ENCODE data around the gene NGRN. TPM values are rescaled to one million over a fixed set of nuclear protein-coding genes. Genes with fewer than 3 reads are reported as not detected.

The NGRN gene
- total RNA-seq, 2 experiments from 2014 or later, result 29.7 to 29.8 TPM

DNA sequence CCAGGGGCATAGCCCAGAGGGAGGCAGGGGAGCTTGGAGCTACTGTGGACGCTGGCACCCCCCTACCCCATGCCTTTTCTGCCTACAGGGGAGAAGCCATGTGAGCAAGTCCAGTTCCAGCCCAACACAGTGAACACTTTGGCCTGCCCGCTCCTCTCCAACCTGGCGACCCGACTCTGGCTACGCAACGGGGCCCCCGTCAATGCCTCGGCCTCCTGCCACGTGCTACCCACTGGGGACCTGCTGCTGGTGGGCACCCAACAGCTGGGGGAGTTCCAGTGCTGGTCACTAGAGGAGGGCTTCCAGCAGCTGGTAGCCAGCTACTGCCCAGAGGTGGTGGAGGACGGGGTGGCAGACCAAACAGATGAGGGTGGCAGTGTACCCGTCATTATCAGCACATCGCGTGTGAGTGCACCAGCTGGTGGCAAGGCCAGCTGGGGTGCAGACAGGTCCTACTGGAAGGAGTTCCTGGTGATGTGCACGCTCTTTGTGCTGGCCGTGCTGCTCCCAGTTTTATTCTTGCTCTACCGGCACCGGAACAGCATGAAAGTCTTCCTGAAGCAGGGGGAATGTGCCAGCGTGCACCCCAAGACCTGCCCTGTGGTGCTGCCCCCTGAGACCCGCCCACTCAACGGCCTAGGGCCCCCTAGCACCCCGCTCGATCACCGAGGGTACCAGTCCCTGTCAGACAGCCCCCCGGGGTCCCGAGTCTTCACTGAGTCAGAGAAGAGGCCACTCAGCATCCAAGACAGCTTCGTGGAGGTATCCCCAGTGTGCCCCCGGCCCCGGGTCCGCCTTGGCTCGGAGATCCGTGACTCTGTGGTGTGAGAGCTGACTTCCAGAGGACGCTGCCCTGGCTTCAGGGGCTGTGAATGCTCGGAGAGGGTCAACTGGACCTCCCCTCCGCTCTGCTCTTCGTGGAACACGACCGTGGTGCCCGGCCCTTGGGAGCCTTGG is 37.4 kb upstream of the NGRN start:
- peaks cover 40% of the 10 kb centered on the region for H3K4me1 Mint-ChIP-seq (ENCODE audit: low read depth)
- ChIA-PET POLR2A (interaction anchor here (1.1 kb wide), 1 partner anchor 10 kb away, joined by 3 read pairs; no protein-coding TSS in a partner anchor), CTCF (no interaction called here)
- ATAC-seq (no peak), DNase-seq (no peak)
- peaks cover 31% of the 10 kb centered on the region for H3K36me3 Mint-ChIP-seq (ENCODE audit: low read depth)
- no peak overlapping the region for H3K4me3 Mint-ChIP-seq
- no peaks in the 10 kb centered on the region for H3K9me3 Mint-ChIP-seq (ENCODE audit: insufficient read depth)
- H3K27me3 Mint-ChIP-seq (ENCODE audit: low read depth), result no peaks in the 10 kb centered on the region
- H3K27ac Mint-ChIP-seq, result no peak overlapping the region

DNA sequence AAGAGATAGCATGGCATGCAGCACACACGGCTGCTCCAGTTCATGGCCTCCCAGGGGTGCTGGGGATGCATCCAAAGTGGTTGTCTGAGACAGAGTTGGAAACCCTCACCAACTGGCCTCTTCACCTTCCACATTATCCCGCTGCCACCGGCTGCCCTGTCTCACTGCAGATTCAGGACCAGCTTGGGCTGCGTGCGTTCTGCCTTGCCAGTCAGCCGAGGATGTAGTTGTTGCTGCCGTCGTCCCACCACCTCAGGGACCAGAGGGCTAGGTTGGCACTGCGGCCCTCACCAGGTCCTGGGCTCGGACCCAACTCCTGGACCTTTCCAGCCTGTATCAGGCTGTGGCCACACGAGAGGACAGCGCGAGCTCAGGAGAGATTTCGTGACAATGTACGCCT is 36.5 kb upstream of the NGRN start:
- no peaks in the 10 kb centered on the region for H3K27me3 Mint-ChIP-seq (ENCODE audit: low read depth)
- H3K9me3 Mint-ChIP-seq (ENCODE audit: insufficient read depth), result no peaks in the 10 kb centered on the region
- peaks cover 40% of the 10 kb centered on the region for H3K4me1 Mint-ChIP-seq (ENCODE audit: low read depth)
- DNase-seq (no peak), ATAC-seq (no peak)
- CTCF ChIA-PET, result interaction anchor here (3.6 kb wide), 1 partner anchor 86 kb away, joined by 21 read pairs; no protein-coding TSS in a partner anchor
- peaks cover 31% of the 10 kb centered on the region for H3K36me3 Mint-ChIP-seq (ENCODE audit: low read depth)
- H3K4me3 Mint-ChIP-seq, result no peak overlapping the region
- H3K27ac Mint-ChIP-seq, result peak overlapping the region; percentile 2
- POLR2A ChIA-PET, result interaction anchor here (1.1 kb wide), 1 partner anchor 11 kb away, joined by 3 read pairs; no protein-coding TSS in a partner anchor

DNA sequence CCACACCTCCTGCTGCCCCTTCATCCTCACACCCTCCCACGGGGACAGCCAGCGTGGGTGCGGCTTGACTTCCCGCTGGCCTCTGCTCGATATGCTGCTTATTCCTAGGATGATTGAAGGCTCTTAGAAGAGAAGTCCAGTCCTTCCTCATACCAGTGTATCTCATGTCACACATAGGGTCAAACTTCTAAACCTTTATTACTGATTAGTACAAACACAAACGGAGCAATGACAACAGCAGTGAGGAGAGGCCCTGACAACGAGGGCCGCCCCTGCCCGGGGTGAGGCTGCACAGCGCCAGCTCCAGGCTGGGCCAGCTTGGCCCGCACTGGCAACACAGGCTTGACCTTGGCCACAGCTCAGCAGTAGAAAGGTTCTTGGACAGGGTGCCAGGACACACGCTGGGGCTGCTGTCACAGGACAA is 35.4 kb upstream of the NGRN start:
- CTCF ChIA-PET, result interaction anchor here (2.0 to 3.6 kb wide), 2 partner anchors 9 to 87 kb away, joined by 8 to 21 read pairs; no protein-coding TSS in a partner anchor
- H3K4me1 Mint-ChIP-seq (ENCODE audit: low read depth), result peaks cover 48% of the 10 kb centered on the region
- H3K4me3 Mint-ChIP-seq, result peak overlapping the region; percentile 92
- ATAC-seq (no peak), DNase-seq (no peak)
- H3K9me3 Mint-ChIP-seq (ENCODE audit: insufficient read depth), result no peaks in the 10 kb centered on the region
- no peaks in the 10 kb centered on the region for H3K27me3 Mint-ChIP-seq (ENCODE audit: low read depth)
- H3K27ac Mint-ChIP-seq, result peak overlapping the region; percentile 93
- peaks cover 31% of the 10 kb centered on the region for H3K36me3 Mint-ChIP-seq (ENCODE audit: low read depth)
- POLR2A ChIA-PET, result interaction anchor here (0.8 to 4.7 kb wide), 4 partner anchors 8 to 128 kb away, joined by 3 to 35 read pairs (median 4); partner anchors contain the start of genes IDH2 and NGRN

DNA sequence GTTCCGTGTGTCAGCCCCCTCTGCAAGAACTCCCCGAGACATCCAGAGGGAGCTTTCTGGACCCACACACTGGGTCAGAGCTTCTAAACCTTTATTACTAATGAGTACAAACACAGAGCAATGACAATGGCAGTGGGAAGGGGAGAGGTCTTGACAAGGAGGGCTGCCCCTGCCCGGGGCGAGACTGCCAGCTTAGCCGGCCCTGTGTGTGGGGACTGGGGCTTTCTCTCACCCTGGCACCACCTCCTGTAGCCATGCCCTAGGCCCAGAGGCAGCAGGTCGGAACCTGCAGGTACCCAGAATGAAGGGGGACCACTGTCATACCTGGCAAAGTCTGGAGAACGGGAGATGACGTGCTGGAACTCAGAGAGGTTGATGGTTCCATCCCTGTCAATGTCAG is 34.9 kb upstream of the NGRN start:
- CTCF ChIA-PET, result interaction anchor here (0.9 to 4.0 kb wide), 7 partner anchors 9 to 89 kb away, joined by 3 to 21 read pairs (median 8); partner anchors contain the start of gene SEMA4B

DNA sequence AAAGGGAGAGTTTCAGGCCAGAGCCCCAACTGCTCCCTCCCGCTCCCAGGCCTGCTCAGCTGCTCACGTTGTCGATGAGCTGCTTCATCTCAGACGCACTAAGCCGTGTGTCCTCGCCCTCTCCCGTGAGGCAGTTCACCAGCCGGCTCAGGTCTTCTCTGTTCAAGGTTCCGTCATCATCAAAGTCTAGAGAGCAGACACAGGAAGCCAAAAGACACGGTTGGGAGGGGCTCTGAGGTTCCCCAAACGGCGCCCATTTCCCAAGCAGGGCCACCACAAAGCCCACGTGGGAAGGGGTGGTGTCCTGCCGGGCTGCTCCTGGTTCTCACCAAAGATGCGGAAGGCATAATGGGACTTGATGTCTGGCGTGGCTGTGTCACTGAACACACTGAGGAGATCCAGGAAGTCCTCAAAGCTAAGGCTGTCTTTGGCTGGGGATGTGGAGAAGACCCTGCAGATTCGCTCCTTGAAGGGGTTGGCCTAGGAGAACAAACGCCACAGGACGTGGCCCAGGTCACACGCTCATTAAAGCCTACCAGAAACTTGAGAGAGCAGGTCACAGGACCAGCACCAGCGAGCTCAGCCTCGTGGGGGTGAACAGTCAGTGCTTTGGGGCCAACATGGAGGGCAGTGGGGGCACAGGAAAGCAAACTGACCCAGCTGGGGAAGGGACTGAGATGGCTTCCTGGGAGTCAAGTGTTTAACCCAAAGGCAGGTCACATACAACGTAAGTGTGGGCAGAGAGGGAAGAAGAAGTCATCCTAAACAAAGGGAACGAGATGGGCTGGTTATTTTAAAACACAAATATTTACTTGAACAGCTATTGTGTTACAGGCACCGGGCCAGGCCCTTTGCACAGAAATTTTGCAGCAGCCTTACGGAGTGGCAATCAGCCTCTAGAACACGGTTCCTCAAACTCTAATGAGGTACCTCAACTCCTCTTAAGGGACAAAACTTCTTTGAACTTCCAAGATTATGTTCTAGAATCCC is 34.1 kb upstream of the NGRN start:
- ChIA-PET CTCF (interaction anchor here (0.8 to 4.0 kb wide), 11 partner anchors 9 to 701 kb away, joined by 3 to 21 read pairs (median 4); partner anchors contain the start of genes HDDC3 and SEMA4B), POLR2A (interaction anchor here (0.6 to 4.7 kb wide), 9 partner anchors 14 to 614 kb away, joined by 3 to 35 read pairs (median 3); partner anchors contain the start of genes IDH2, NGRN and SEMA4B)
- H3K4me3 Mint-ChIP-seq, result peak overlapping the region; percentile 92
- H3K27ac Mint-ChIP-seq, result peak overlapping the region; percentile 93
- no peaks in the 10 kb centered on the region for H3K9me3 Mint-ChIP-seq (ENCODE audit: insufficient read depth)
- H3K4me1 Mint-ChIP-seq (ENCODE audit: low read depth), result peaks cover 50% of the 10 kb centered on the region
- peak; percentile 64 for ATAC-seq
- peaks cover 36% of the 10 kb centered on the region for H3K36me3 Mint-ChIP-seq (ENCODE audit: low read depth)
- H3K27me3 Mint-ChIP-seq (ENCODE audit: low read depth), result no peaks in the 10 kb centered on the region
- peak; percentile 89 for DNase-seq

More for the DNA sequence above, 34.9 kb upstream of the NGRN start:
- H3K36me3 Mint-ChIP-seq (ENCODE audit: low read depth), result peaks cover 31% of the 10 kb centered on the region
- POLR2A ChIA-PET, result interaction anchor here (0.7 to 4.7 kb wide), 5 partner anchors 9 to 128 kb away, joined by 3 to 35 read pairs (median 3); partner anchors contain the start of genes IDH2 and NGRN
- H3K4me1 Mint-ChIP-seq (ENCODE audit: low read depth), result peaks cover 50% of the 10 kb centered on the region
- ATAC-seq (no peak), DNase-seq (no peak)
- peak overlapping the region; percentile 92 for H3K4me3 Mint-ChIP-seq
- H3K9me3 Mint-ChIP-seq (ENCODE audit: insufficient read depth), result no peaks in the 10 kb centered on the region
- H3K27ac Mint-ChIP-seq, result peak overlapping the region; percentile 93
- no peaks in the 10 kb centered on the region for H3K27me3 Mint-ChIP-seq (ENCODE audit: low read depth)

DNA sequence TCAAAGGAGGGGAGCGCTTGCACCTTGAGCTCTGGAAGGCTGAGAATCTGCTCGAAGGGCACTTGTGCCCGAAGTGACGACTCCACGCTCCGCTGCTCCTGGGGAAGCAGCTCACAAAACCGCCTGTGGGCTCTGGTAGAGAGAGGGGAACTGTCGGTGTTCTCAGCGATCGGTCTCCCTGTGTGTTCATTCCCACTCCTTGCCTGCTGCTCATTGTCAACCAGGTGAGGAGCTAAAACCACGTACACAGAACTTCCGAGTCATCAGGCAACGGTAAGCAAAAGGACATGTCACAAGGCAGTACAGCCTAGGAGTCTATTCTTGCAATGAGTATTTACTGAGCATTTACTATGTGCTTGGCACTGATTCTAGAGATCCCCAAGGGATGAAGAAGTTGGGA is 33.3 kb upstream of the NGRN start:
- H3K9me3 Mint-ChIP-seq (ENCODE audit: insufficient read depth), result no peaks in the 10 kb centered on the region
- H3K27ac Mint-ChIP-seq, result peak overlapping the region; percentile 93
- H3K4me3 Mint-ChIP-seq, result peak overlapping the region; percentile 92
- H3K27me3 Mint-ChIP-seq (ENCODE audit: low read depth), result no peaks in the 10 kb centered on the region
- H3K36me3 Mint-ChIP-seq (ENCODE audit: low read depth), result peaks cover 38% of the 10 kb centered on the region
- no peak for DNase-seq
- CTCF ChIA-PET, result interaction anchor here (1.3 to 4.0 kb wide), 7 partner anchors 10 to 700 kb away, joined by 3 to 21 read pairs (median 8); partner anchors contain the start of genes HDDC3 and SEMA4B
- ATAC-seq, result no peak
- POLR2A ChIA-PET, result interaction anchor here (0.9 to 4.7 kb wide), 6 partner anchors 27 to 146 kb away, joined by 3 to 35 read pairs (median 5); partner anchors contain the start of genes IDH2, NGRN and SEMA4B
- peaks cover 50% of the 10 kb centered on the region for H3K4me1 Mint-ChIP-seq (ENCODE audit: low read depth)

DNA sequence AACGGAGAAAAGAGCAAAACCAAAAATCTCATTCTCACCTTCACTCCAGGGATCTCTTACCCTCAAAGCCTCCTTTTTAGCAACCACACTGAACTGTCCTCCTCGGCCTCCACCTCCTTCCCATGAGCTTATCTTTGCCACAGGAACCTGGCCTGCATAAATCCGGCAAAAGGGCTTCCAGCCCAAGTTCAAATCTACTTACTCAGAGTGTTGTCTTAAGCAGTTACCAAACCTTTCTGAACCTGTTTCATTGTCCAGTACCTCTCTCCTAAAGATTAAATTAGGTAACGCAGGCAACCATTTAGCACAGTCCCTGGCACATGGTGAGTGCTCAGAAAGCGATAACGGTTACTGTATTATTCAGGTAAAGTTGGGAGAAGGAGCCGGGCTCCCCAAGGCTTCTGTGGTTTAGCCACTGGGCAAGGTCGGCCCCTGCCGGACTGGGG is 32.5 kb upstream of the NGRN start:
- ChIA-PET POLR2A (interaction anchor here (0.6 to 4.7 kb wide), 12 partner anchors 10 to 159 kb away, joined by 3 to 35 read pairs (median 7); partner anchors contain the start of genes IDH2, IQGAP1, NGRN and SEMA4B), CTCF (interaction anchor here (1.0 to 4.0 kb wide), 11 partner anchors 11 to 493 kb away, joined by 3 to 17 read pairs (median 3); partner anchors contain the start of genes IDH2, NGRN and SEMA4B)
- DNase-seq (no peak), ATAC-seq (no peak)
- Mint-ChIP-seq H3K27me3 (ENCODE audit: low read depth) (no peaks in the 10 kb centered on the region), H3K27ac (peak overlapping the region; percentile 93), H3K36me3 (ENCODE audit: low read depth) (peaks cover 38% of the 10 kb centered on the region), H3K4me1 (ENCODE audit: low read depth) (peaks cover 50% of the 10 kb centered on the region), H3K4me3 (peak overlapping the region; percentile 92), H3K9me3 (ENCODE audit: insufficient read depth) (no peaks in the 10 kb centered on the region)

DNA sequence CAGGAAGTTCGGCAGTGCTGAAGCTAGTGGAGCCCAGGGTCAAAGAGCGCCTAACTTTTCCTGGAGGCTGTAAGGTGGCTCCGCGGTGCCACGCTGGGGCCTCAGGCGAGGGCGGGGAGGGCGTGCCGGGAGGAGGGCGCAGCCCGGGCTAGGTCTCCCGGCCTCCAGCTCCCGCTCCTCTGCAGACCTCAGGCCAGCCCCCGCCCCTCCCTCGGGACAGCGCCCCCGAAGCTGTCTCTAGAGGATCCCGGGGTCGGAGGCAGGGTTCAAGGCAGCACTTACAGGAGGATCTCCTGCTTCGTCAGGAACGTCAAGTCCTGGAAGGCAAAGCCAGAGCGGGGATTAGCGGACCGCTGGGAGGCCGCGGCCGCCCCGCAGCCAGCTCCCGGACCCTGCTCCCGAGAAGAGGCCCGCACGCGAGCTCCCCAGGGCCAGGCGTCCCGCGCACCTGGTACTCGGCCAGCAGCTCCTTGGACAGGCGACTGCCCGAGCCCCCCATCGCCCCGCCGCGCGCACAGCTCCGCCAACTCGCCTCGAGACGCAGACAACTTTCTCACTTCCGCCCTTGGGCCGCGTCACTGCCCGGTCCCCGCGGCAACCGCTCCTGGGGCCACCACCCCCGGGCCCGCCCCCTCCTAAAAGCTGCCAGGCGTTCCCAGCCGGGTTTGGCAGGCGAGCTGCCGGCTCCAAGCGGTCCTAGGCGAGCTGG is 31.9 kb upstream of the NGRN start, which contains the start of gene CIB1:
Gene CIB1 (minus strand): TSS at position 555 of the 709 bp plus-strand sequence. CDS start 56 bp downstream, at position 499.
- ChIA-PET CTCF (interaction anchor here (1.0 to 4.0 kb wide), 11 partner anchors 12 to 493 kb away, joined by 3 to 17 read pairs (median 3); partner anchors contain the start of genes IDH2, NGRN, SEMA4B and TTLL13), POLR2A (interaction anchor here (0.6 to 4.7 kb wide), 18 partner anchors 10 to 727 kb away, joined by 3 to 35 read pairs (median 4); partner anchors contain the start of genes AP3S2, HDDC3, IDH2 and IQGAP1)
- DNase-seq (peak; percentile 97), ATAC-seq (peak; percentile 85)
- H3K27me3 Mint-ChIP-seq (ENCODE audit: low read depth), result no peaks in the 10 kb centered on the region
- peaks cover 56% of the 10 kb centered on the region for H3K4me1 Mint-ChIP-seq (ENCODE audit: low read depth)
- peak within 1 kb of the TSS; percentile 92 for H3K4me3 Mint-ChIP-seq
- peaks cover 43% of the 10 kb centered on the region for H3K36me3 Mint-ChIP-seq (ENCODE audit: low read depth)
- H3K27ac Mint-ChIP-seq, result peak within 1 kb of the TSS; percentile 93
- H3K9me3 Mint-ChIP-seq (ENCODE audit: insufficient read depth), result no peaks in the 10 kb centered on the region

DNA sequence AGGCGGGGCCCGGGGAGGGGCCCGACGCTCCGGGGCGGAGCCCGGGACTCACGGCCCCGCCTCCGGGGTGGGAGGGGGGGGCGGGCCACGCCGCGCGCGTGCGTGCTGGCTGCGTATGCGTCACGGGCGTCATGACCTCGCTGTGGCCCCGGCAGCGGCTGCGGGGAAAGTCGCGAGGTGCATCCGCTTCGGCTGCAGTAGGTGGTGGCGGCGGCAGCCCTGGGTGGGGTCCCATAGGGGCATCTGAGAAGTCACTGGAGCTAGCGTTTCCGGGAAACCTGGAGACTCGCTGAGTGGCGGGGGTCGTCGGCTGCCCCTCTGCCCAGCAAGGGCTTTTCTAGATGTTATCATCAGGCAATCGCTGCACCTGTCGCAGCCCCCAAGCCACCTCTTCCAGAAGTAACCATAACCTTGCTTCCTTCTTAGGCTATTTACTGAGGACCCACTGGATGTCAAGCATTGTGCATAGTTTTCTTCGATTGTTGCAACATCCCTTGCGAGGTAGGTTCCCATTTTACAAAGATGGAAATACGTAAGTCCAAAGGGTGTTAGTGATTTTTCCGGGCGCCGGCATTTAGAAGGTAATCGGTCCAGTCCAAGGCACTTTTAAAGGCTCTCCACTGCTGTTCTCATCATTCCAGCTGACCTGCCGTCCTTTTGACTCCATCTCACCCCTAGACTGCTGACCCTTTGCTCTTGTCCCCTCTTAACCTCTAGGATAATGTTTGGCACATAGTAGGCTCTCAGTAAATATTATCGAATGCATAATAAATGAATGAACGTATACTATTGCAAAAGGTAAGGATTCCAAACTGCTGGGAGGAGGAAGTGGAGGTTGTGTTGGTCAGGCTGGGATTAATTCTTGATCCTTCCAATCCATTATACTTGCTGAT is 31.1 kb upstream of the NGRN start, which contains the start of gene GDPGP1:
Gene GDPGP1 (plus strand): TSS at position 114 of the 893 bp plus-strand sequence. CDS start 6,700 bp downstream, outside the sequence.
- Mint-ChIP-seq H3K9me3 (ENCODE audit: insufficient read depth) (no peaks in the 10 kb centered on the region), H3K27ac (peak within 1 kb of the TSS; percentile 93), H3K4me1 (ENCODE audit: low read depth) (peaks cover 54% of the 10 kb centered on the region), H3K4me3 (peak within 1 kb of the TSS; percentile 92), H3K36me3 (ENCODE audit: low read depth) (peaks cover 41% of the 10 kb centered on the region), H3K27me3 (ENCODE audit: low read depth) (no peaks in the 10 kb centered on the region)
- CTCF ChIA-PET, result interaction anchor here (1.0 to 4.0 kb wide), 9 partner anchors 12 to 147 kb away, joined by 3 to 17 read pairs (median 3); partner anchors contain the start of genes IDH2, NGRN, SEMA4B and TTLL13
- ATAC-seq (peak; percentile 73), DNase-seq (no peak)
- POLR2A ChIA-PET, result interaction anchor here (0.6 to 4.7 kb wide), 15 partner anchors 9 to 727 kb away, joined by 3 to 35 read pairs (median 4); partner anchors contain the start of genes AP3S2, HDDC3, IDH2 and IQGAP1
